NCI-H146 (cell line): ENCODE results near the gene CLUH.
"Not testable (repeated sequence)": the region's sequence is repeated elsewhere in the genome, so short reads cannot be mapped to it uniquely, and the experiment has no call there.

Experiments used
- DNase-seq: peaks from one replicate; lab custom pipeline; 2025; lab: John Stamatoyannopoulos, UW

CLUH gene

DNA sequence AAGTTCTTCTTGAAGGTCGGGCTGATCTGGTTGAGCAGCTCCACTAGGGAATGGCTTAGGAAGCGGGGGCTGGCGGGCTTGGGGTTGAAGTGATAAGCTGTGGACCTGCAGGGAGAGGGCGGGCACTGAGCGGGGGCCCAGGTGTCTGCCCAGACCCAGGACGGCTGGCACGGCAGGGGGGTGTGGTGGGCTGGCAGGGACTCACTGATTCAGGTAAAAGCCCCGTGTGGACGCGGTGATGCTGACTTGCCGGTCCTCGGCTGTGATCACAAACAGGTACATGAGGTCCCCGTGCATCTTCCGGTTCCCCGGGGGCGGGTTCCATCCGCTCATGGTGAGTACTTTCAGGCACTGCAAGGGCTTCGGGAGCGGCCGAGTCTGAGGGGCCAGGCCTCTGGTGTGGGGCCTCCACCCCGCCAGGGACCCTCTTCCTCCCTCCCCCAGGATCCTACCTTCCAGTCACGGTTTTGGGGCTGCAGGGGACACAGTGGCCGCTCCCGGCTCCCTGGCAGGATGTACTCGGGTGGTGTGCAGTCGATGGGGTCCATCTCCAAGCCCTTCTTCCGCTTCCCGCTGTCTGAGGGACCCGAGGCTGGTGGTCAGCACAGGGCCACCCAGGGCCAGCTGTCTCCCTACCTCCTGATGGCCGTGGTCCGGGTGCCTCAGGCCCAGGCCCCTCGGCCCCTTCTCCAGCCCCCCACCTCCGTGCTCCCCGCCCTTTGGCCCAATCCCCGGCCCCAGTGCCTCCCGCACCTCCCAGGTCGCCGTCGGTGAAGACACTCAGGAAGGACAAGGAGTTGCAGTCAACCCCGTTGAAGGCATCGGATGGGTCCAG, 10.2 kb downstream of the CLUH start:
- DNase-seq, result no peak

DNA sequence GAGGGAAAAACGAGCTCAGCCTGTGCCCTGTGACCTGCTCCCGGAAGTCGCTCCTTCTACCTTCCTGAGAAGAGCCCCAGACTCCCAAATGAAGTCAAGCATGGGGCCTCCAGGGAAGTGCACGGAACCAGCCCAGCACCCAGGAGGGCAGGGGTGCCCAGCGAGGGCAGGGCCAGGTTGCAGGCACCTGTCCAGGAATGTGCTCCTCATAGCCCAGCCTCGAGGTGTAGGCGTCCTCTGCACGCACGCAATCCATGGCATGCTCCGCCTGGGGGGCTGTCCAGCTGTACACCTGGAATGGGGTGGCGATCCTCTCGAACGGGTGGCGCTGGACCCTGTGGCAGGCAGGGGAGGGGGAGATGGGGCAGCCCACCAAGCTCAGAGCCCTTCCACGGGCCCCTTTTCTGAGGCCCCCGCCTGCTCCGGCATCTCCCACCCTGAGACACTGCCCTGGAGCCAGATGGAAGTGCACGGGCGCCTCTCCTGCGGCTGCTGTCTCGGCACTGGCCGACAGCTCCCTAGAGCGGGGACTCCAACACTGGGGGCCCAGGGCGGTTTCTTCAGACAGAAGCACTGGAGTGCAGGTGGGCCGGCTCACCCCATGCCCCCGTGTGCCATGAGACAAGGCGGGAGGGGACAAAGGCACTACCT, 10.9 kb downstream of the CLUH start:
- no peak for DNase-seq

DNA sequence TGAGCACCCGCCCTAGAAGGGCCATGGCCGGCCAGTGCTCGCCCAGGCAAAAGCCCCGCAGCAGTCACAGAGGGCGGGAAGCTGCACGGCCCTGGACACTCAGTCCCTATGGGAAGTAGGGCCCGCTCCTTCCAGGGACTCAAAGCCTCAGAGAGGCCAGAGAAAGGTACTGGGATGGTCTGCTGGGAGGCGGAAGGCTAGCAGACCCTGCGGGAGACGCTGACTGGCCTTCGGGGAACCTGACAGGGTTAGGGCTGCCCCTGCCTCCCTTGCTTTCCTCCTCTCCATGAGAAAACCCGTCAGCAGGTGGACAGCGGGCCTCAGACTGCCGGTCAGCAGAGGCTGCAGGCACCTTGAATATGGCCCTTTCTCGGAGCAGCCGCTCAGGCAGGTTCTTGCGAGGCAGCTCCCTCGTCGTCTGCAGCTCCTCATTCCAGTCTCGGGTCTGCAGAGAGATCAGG, 11.5 kb downstream of the CLUH start:
- no peak for DNase-seq

DNA sequence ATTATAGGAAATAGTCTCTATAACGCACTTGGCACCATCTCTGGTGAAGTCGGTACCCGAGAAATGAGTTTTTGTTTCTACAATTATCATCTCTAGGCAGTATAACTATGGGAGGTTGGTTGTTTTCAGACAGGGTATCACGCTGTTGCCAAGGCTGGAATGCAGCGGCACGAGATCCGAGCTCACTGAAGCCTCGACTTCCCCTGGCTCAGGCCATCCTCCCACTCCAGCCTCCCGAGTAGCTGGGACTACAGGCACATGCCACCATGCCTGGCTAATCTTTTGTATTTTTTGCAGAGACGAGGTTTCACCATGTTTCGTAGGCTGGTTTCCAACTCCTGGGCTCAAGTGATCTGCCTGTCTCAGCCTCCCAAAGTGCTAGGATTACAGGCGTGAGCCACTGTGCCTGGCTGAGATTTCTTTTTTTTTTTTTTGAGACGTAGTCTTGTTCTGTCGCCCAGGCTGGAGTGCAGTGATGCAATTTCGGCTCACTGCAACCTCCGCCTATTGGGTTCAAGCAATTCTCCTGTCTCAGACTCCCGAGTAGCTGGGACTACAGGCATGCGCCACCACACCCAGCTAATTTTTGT, 12.3 kb downstream of the CLUH start:
- not testable (repeated sequence) for DNase-seq

DNA sequence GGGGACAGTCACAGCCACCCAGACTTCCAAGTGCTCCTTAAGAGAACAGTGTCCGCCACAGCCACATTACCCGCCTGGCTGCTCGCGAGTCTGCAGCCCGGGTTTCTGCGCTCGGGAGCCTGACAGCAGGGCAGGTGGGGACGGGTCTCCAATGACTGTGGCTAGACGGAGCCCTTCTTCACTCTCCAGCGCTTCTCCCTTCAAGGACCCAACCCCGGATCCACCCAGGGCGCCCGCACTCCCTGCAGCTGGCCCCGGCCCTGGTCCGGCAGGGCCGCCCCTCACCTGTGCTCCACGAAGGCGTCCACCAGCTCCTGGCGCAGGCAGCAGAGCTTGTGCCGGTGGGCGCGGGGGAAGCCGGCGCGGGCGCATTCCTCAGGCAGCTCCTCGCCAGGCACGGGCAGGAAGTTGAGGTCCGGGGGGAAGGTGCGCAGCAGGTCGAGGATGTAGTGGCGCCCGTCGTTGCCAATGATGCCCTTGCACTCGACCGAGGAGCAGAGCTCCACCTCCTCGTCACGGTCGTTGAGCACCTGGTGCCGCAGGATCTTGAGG, 13.9 kb downstream of the CLUH start:
- DNase-seq, result no peak

DNA sequence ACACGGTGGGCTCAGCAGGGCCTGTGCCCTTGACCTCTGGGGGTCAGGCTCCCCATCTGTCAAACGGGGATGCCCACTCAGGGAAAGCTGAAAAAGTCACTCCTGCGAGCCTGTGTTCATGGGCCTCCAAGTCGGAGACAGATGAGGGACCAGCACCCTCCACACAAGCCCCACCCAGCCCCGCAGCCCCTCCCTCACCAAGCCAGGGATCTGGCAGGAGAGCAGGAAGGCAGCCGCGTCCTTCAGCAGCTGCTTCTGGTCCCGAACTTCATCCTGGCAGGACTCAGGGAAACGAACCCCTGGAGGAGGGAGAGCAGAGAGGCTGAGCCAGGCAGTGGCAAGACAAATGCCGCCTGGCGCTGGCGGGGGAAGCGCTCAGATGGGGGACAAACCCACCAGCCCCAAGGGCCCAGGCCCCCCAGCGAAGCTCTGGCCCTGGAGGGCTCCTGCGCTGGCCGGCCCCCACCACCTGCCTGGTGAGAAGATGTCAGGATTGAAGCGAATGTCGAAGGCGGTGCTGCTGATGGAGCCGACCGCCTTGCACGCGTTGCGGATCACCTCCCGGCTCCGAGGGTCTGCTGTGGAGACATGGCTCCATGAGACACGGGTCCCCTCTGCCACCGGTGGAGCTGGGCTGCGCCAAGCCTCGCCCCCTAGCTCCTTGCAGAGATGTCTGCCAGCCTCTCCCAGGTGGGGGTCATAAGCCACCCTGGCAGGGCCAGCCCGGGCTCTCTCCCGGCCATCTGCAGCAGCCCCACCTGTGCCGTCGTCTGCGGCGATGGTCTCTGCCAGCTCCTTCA, 15.4 kb downstream of the CLUH start:
- no peak for DNase-seq

DNA sequence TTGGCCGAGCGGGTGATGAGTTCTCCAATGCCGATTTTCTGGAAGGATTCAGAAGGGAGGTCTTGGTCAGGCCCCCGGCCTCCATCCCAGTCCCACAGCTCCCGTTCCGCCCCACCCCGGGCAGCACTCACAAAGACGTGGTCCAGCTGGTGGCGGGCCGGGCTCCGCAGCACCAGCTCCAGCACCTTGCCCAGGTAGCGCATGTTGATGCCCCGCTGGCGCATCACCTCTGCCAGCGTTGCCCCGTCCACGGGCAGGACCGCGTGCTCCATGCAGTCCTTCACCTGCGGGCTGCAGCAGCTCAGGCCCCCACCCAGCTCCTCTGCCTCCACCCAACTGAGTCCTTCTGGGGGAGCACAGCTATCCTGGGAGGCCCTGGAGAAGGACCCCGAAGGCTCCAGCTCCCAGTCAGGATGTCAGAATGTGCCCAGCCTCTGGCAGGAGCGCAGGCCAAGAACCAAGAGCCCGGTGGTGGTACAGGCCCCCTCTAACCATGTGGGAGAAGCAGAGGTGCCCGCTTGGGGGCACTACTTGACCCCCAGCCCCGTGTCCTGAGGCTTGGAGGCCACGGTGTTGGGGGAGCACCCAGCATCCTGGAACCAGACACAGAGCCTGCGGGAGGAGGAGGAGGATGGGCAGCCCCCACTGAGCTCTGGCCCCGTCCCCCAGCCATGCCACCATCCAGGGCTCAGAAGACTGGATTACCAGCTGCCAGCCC, 16.2 kb downstream of the CLUH start:
- DNase-seq, result no peak

DNA sequence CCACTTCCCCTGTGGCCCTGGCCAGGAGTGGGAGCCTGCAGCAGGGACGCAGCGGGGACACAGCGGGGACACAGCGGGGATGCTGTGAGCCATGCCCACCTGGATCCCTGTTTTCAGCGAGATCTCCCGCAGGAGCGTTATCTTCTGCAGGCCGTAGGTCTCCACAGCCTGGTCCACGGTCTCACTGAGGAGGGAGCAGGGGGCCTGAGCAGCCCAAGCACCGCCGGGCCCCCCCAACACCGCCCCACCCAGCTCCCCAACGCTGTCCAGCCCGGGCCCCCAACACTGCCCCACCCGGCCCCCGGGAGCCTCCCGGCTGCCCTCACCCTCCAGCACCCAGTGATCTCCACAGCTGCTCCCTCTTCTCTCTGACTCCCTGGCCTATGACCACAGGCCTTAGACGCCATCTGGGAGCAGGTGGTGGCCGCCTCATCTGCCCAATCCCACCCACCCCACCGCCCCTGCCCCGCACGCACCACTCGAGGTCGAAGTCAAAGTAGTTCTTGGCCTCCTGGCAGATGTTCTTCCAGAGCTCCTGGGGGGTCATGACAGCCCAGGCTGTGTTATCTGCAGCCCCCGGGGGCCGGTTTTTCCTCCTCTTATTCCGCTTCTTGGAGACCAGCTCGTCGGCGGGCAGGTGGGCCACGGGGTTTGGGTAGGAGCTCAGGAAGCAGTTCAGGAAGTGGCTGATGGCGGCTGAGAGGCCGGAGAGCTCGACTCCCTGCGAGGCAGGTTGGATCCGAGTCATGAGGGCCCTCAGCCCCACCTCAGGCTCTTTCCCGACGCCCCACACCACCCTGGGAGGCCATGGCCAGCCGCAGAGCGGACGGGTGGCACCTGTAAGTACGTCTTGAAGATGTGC, 17.0 kb downstream of the CLUH start:
- DNase-seq, result no peak

DNA sequence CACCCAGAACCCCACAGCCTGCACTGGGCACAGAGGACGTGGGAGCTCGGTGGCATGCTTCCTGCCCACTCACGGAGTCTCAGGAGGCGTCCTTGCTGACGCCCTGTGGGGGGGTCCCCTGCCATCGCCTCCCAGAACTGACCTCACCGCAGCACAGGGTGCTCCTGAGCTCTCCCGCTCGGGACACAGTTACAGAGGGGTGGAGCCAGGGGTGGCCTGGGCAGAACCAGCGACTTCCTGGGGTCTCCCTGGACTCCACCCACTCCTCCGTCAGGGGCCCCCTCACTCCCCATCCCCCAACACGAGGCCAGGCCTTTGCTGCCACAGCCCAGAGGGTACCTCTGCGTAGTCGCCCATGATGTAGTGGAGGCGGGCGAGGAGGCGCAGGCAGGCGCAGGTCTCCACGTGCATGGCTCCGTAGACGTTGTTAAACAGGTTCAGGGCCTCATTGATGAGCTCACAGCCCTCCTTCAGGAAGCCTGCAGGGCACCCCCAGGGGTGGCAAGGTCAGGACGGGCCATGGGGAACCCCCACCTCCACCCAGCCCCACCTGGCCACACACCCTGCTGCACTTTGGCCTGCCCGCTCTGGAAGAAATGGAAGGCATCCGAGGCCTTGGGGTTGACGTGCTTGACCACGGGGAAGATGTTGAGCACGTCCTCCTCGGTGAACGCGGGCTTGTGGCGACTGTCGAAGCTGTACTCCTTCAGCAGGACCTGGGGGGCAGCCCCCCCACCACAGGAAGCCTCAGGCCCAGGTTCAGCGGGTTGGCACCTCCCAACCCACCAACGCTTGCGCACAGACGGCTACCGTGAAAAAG, 17.8 kb downstream of the CLUH start:
- DNase-seq, result no peak

DNA sequence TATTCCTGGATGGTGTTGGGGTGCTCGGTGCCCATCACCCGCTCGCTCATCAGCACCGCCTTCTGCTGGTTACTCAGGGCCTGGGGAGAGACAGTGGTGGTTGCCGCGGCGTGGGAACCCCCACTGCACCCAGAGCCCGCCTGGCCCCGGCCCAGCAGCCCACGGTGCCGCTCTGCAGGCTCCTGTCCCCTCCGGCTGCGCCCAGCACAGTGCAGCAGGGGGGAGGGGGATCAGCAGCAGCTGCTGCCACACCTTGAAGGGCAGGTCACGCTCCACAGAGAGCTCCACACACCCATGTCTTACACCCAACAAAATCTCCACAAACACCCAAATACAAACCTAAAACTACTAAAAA, 18.8 kb downstream of the CLUH start:
- no peak for DNase-seq

DNA sequence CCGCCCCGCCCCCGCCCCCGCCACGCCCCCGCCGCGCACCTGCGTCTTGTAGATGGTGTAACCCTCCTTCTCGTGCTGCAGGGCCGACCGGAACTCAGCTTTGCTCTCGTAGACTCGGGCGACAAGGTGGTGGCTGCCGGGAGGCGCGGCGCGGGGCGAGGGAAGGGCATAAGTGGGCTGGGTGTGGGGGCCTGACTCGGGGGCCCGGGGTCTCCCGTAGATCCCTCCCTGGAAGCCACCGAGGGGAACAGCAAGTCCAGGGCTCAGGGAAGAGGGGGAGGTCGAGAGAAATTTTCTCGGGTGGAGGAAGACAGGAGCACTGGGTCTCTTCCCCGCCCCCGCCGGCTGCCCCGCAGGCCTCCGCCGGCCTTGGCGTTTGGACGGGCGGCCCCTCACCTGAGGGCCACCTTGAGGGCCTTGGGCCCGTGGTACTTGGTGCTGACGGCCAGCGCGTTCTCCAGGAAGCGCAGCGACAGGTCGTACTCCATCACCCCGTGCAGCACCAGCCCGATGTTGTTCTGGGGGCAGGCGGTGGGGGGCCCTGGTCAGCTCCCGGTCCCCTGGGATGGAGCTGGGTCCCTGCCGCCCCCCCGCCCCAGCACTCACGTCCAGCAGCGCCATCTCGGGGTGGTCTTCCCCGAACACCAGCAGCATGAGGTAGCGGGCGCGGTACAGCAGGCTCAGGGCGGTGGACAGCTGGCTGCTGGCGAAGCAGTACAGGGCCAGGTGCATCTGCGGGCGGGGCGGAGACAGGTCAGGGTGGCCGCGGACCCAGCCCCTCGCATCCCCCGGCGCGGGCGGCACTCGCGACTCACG, 19.4 kb downstream of the CLUH start:
- DNase-seq, result no peak

DNA sequence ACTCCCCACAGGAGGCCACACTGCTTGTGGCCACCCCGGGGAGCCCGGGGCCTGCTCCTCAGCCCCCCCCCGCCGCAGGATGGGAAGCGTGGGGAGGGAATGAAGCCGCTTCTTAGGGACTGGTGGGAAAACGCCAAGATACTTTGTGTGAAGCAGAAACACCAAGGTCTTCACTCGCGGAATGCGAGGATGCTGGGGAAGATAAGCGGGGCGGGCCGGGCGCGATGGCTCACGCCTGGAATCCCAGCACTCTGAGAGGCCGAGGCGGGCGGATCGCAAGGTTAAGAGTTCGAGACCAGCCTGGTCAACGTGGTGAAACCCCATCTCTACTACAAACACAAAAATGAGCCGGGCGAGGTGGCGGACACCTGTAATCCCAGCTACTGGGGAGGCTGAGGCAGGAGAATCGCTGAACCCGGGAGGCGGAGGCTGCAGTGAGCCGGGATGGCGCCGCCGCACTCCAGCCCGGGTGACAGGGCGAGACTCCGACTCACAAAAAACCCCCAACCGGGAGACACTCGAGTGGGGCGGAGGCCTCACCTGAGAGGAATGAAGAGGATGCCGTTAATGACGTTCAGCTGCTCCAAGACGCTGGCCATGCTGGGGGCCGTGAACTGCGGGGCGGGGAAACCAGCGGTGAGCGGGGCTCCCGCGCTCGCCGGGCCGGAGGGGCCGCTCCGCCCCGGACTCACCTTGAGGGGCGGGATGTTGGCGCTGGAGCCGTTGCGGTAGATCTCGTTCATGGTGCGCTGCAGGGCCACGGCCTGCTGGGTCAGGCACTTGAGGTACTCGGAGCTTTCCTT, 20.3 kb downstream of the CLUH start:
- DNase-seq, result no peak

DNA sequence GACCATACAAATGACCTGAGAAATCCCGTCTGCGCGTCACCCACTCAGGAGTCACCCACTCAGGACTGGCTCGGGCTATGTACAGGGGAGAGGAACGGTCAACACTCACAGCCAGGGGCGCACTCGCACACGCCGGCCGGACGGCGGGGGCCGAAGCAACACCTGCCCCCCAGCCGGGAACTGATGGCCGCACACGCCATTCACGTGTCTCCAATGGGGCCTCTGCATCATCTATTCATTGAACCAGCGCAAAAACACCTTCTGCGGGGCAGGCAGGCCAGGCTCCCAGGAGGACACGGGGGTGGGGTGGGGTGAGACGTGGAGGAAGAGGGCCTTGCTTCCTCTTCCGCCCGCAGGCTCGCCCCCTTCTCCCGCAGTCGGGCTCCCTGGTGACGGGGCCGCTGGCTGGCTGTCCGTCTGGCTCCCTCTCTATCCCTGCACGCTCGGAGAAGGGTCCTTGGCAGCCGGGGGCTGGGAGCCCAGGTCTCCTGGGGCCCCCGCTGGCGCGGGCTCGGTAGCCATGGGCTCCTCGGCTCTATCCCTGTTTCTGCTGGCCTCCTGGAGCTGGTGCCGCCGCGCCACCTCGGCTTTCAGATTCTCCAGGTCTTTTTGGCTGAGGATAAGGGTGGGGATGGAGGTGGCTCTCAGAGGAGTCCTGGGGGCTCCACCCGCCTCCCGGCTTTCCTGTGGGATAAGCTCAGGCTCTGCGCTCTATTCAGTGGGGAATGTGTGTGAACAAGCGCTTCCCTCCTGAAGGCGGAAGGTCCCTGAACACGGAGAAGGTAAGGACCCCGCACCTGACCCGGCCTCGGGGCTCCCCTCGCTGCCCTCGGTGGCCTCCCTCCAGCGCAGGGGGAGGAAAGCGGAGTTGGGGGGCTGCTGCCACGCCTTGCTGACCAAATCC, 21.1 kb downstream of the CLUH start:
- DNase-seq, result no peak

DNA sequence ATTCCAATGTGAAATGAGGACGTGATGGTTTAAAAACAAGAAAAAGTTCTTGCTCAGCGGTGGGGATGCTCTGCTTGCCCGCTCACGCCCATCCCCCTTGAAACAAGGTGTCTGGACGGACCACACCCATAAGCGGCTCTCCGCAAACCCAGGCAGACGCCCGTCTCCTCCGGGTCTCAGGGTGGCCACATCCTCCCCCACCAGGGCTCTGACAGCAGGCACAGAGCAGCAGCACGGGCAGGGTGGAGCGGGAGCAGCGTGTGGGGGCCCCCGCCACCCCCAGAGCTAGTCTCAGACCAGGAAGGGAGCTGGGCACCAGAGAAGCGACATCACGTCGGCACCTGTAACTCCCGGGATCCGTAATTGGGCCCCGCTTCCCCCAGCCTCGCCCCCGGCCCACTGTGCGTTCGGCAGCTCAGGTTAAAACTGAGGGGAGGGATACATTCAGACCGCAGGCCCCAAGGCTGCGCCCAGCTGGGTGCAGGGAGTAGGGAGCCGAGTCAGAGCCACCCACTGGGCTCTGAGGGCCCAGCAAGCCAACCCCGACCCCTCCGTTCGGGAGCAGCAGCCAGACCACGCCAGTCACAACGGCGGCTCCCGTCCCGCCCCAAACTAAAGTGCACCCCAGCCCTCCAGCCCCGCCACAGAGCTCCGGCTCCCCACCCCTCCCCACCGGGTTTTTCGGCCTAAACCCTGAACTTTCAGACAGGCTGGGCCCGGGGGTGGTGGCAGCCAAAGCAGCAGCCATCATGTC, 22.0 kb downstream of the CLUH start:
- no peak for DNase-seq

DNA sequence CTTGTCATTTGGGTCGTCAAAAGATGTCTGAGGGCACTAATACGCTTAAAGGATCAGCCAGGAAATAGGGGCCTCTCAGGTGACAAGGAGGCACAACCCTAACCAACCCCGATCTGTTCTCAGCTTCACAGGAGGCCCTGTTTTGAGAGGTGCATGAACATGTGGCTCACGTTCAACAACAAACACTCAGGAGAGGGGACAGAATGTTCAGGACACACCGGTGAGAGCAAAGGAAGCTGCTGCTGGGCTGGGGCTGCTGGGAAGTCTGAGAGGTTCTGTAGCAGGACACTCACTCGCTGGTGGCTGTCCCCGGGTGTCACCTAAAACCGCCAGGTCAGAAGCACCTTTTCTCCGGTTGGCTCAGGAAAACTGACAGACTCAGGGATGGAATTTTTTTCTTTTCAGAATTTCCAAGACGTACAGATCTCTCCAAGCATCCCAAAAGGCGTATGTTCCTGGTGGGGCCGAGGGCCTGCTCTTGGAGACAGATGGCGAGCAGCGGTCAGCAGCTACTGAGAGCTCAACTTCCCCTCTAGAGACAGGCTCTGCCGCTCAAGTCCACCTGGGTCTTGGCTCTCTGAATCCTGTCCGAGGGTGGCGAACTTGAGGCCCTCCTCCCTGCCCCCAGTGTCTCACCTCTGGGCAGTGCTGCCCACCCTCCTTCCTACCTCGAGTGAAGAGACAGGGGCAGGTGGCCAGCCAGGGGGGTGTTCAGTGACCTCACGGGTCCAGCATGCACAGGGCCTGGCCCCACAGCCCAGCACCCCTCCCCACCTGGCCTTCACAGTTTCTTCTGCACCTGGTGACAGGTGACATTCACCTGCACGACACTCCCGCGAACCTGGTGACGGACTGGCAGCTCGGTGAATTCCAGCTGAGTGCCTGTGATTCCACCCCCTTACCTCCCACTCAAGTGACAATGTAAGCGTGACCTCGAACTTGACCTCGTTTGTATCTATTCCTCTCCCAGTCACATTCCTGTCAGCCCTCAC, 22.9 kb downstream of the CLUH start:
- peak; percentile 59 for DNase-seq
